Smooth muscle cell (in vitro differentiated cells): ENCODE results near the gene PDE4B. TPM values are rescaled to one million over a fixed set of nuclear protein-coding genes. Genes with fewer than 3 reads are reported as not detected.

Experiments used
- DNase-seq: peaks from one replicate; lab custom pipeline; 2025; ENCODE audit not compliant: unreplicated experiment; lab: John Stamatoyannopoulos, UW
- H2AFZ ChIP-seq: fragments of 200-600 bp; sonication (generic); 2 replicates; pipeline ENCODE4 v1.6.0; 2016; ENCODE audit warnings: antibody characterized with exemption, low read depth, mild to moderate bottlenecking
- H3F3A ChIP-seq: fragments of 200-600 bp; sonication (generic); 2 replicates; pipeline ENCODE4 v1.6.0; 2017; ENCODE audit warnings: antibody characterized with exemption, low read depth
- H3K27ac ChIP-seq: fragments of 200-600 bp; sonication (generic); 2 replicates; pipeline ENCODE4 v1.5.1; 2016; ENCODE audit warnings: low read depth, mild to moderate bottlenecking
- H3K27me3 ChIP-seq: fragments of 200-600 bp; sonication (generic); 2 replicates; pipeline ENCODE4 v1.6.1; 2016; ENCODE audit warnings: low read depth, mild to moderate bottlenecking
- H3K36me3 ChIP-seq: fragments of 200-600 bp; sonication (generic); 2 replicates; pipeline ENCODE4 v1.5.1; 2016; ENCODE audit warnings: low read depth
- H3K4me1 ChIP-seq: fragments of 200-600 bp; sonication (generic); 2 replicates; pipeline ENCODE4 v1.5.1; 2016; ENCODE audit warnings: low read depth
- H3K4me2 ChIP-seq: fragments of 200-600 bp; sonication (generic); 2 replicates; pipeline ENCODE4 v1.6.0; 2016; ENCODE audit warnings: mild to moderate bottlenecking
- H3K4me3 ChIP-seq: fragments of 200-600 bp; sonication (generic); 2 replicates; pipeline ENCODE4 v1.5.1; 2016; ENCODE audit warnings: mild to moderate bottlenecking
- H3K79me2 ChIP-seq: fragments of 200-600 bp; sonication (generic); 2 replicates; pipeline ENCODE4 v1.6.0; 2016; ENCODE audit warnings: low read depth, mild to moderate bottlenecking
- H3K9ac ChIP-seq: fragments of 200-600 bp; sonication (generic); 2 replicates; pipeline ENCODE4 v1.6.0; 2016; ENCODE audit warnings: low read depth
- H3K9me3 ChIP-seq: fragments of 200-600 bp; sonication (generic); replicated peaks from 2 replicates; pipeline ENCODE4 v1.5.1; 2016; ENCODE audit warnings: low read depth
- H4K20me1 ChIP-seq: fragments of 200-600 bp; sonication (generic); 2 replicates; pipeline ENCODE4 v1.6.0; 2016; ENCODE audit warnings: low read depth
- CTCF ChIP-seq: fragments of 200-600 bp; sonication (generic); IDR thresholded peaks from 2 replicates; pipeline ENCODE4 v1.5.1; 2017; ENCODE audit warnings: borderline replicate concordance, mild to moderate bottlenecking, antibody characterized with exemption; ENCODE audit not compliant: insufficient read depth, poor library complexity, severe bottlenecking
- WGBS: methylation state at CpG from one replicate; pipeline ENCODE4 v1.1.7; 2016; ENCODE audit warnings: low lambda C conversion rate; 5-methylcytosine and 5-hydroxymethylcytosine counted together
- polyA plus RNA-seq: library from polyadenylated mRNA; unstranded; fragments of >200 nt; fragmentation: Nextera tagmentation; extraction: Ambion mirVana; gene quantifications from 2 replicates; pipeline ENCODE4 v1.2.1, GENCODE V29; 2016
- total RNA-seq: library from RNA; depleted of rRNA; stranded (reverse); fragments of >200 nt; gene quantifications from 2 replicates; pipeline ENCODE4 v1.2.3, GENCODE V29; 2014

The PDE4B gene
- total and polyA plus RNA-seq, 2 experiments from 2014 or later = 18.5 to 24.8 TPM

- TF ChIP-seq CTCF = no peak
- H3K4me1 ChIP-seq = no peaks in the 10 kb centered on the region
- H3F3A ChIP-seq = no peaks in the 10 kb centered on the region
- no peaks in the 10 kb centered on the region for H3K9me3 ChIP-seq
- peaks cover 5% of the 10 kb centered on the region for H3K27me3 ChIP-seq
- WGBS = 89% methylated on average over 1 of the region's 1 CpG
- DNase-seq = no peak
- no peak overlapping the region for H3K4me2 ChIP-seq
- no peaks in the 10 kb centered on the region for H3K79me2 ChIP-seq
- H4K20me1 ChIP-seq = no peaks in the 10 kb centered on the region
- no peaks in the 10 kb centered on the region for H3K36me3 ChIP-seq
- H2AFZ ChIP-seq = no peak overlapping the region
- H3K9ac ChIP-seq = no peak overlapping the region
- no peak overlapping the region for H3K27ac ChIP-seq
- no peak overlapping the region for H3K4me3 ChIP-seq
These were observed 35.2 kb upstream of the PDE4B start for GRCh38 chr1:65757531-65757930.

GRCh38 chr1:65758128-65758527, 34.6 kb upstream of the PDE4B start:
- H3K4me3 ChIP-seq = no peak overlapping the region
- H3K36me3 ChIP-seq = no peaks in the 10 kb centered on the region
- H3K4me1 ChIP-seq = no peaks in the 10 kb centered on the region
- DNase-seq = no peak
- no peaks in the 10 kb centered on the region for H3K79me2 ChIP-seq
- no peak overlapping the region for H2AFZ ChIP-seq
- peaks cover 5% of the 10 kb centered on the region for H3K27me3 ChIP-seq
- no peaks in the 10 kb centered on the region for H3K9me3 ChIP-seq
- no peaks in the 10 kb centered on the region for H4K20me1 ChIP-seq
- no peaks in the 10 kb centered on the region for H3F3A ChIP-seq
- H3K4me2 ChIP-seq = no peak overlapping the region
- no peak overlapping the region for H3K9ac ChIP-seq
- no peak overlapping the region for H3K27ac ChIP-seq
- no peak for TF ChIP-seq CTCF

- Histone ChIP-seq H3K27me3 (no peaks in the 10 kb centered on the region), H3K79me2 (no peaks in the 10 kb centered on the region), H4K20me1 (no peaks in the 10 kb centered on the region), H3K27ac (no peak overlapping the region), H3F3A (no peaks in the 10 kb centered on the region), H3K9ac (no peak overlapping the region), H3K4me2 (no peak overlapping the region), H3K9me3 (no peaks in the 10 kb centered on the region), H3K4me1 (no peaks in the 10 kb centered on the region), H3K4me3 (no peak overlapping the region), H2AFZ (no peak overlapping the region), H3K36me3 (no peaks in the 10 kb centered on the region)
- no peak for TF ChIP-seq CTCF
- no peak for DNase-seq
- WGBS = 75% methylated on average over 1 of the region's 1 CpG
These were observed 33.2 kb upstream of the PDE4B start for GRCh38 chr1:65759516-65759915.

- H3F3A ChIP-seq = no peaks in the 10 kb centered on the region
- H3K9me3 ChIP-seq = no peaks in the 10 kb centered on the region
- no peaks in the 10 kb centered on the region for H3K36me3 ChIP-seq
- no peaks in the 10 kb centered on the region for H3K4me1 ChIP-seq
- H2AFZ ChIP-seq = no peak overlapping the region
- peak overlapping the region; percentile 15 for H3K4me2 ChIP-seq
- 60% methylated on average over 8 of the region's 8 CpGs for WGBS
- no peak overlapping the region for H3K27ac ChIP-seq
- DNase-seq = no peak
- no peak overlapping the region for H3K9ac ChIP-seq
- H4K20me1 ChIP-seq = no peaks in the 10 kb centered on the region
- TF ChIP-seq CTCF = no peak
- H3K4me3 ChIP-seq = no peak overlapping the region
- no peaks in the 10 kb centered on the region for H3K27me3 ChIP-seq
- H3K79me2 ChIP-seq = no peaks in the 10 kb centered on the region
These were observed 30.4 kb upstream of the PDE4B start for GRCh38 chr1:65762081-65762862.
